ENCODE results near the gene MEDAG.

Gene MEDAG

GRCh38 chr13:30910676-30911075 lies 4.6 kb downstream of the MEDAG start:
- H3K36me3 ChIP-seq (ENCODE audit: control insufficient read depth, insufficient read depth, low read length), result no peaks in the 10 kb centered on the region
- DNase-seq (ENCODE audit: extremely low read depth, insufficient read length), result no peak
- TF ChIP-seq CTCF (IDR thresholded peaks at IDR 0.05; ENCODE audit: insufficient read depth, low read length, poor library complexity, severe bottlenecking), result no peak
- no peak overlapping the region for H3K4me3 ChIP-seq (replicated peaks; ENCODE audit: low read depth, low read length)
- no peaks in the 10 kb centered on the region; the same call in 1 of the 2 replicates for H3K27me3 ChIP-seq (replicated peaks; ENCODE audit: control insufficient read depth, insufficient read depth, low read length)

- no peak for DNase-seq (ENCODE audit: extremely low read depth, insufficient read length)
- H3K27me3 ChIP-seq (replicated peaks; ENCODE audit: control insufficient read depth, insufficient read depth, low read length), result no peaks in the 10 kb centered on the region; the same call in 1 of the 2 replicates
- no peak overlapping the region for H3K4me3 ChIP-seq (replicated peaks; ENCODE audit: low read depth, low read length)
- no peak for TF ChIP-seq CTCF (IDR thresholded peaks at IDR 0.05; ENCODE audit: insufficient read depth, low read length, poor library complexity, severe bottlenecking)
- H3K36me3 ChIP-seq (ENCODE audit: control insufficient read depth, insufficient read depth, low read length), result no peaks in the 10 kb centered on the region
Measured at GRCh38 chr13:30915691-30916541, 9.8 kb downstream of the MEDAG start.

- H3K36me3 ChIP-seq (ENCODE audit: control insufficient read depth, insufficient read depth, low read length), result no peaks in the 10 kb centered on the region
- no peak overlapping the region for H3K4me3 ChIP-seq (replicated peaks; ENCODE audit: low read depth, low read length)
- no peak for TF ChIP-seq CTCF (IDR thresholded peaks at IDR 0.05; ENCODE audit: insufficient read depth, low read length, poor library complexity, severe bottlenecking)
- no peaks in the 10 kb centered on the region; the same call in 1 of the 2 replicates for H3K27me3 ChIP-seq (replicated peaks; ENCODE audit: control insufficient read depth, insufficient read depth, low read length)
- no peak for DNase-seq (ENCODE audit: extremely low read depth, insufficient read length)
Measured at GRCh38 chr13:30916991-30917390, 10.9 kb downstream of the MEDAG start.

GRCh38 chr13:30918662-30919405 lies 12.8 kb downstream of the MEDAG start:
- Histone ChIP-seq H3K27me3 (replicated peaks; ENCODE audit: control insufficient read depth, insufficient read depth, low read length) (no peaks in the 10 kb centered on the region), H3K4me3 (replicated peaks; ENCODE audit: low read depth, low read length) (no peak overlapping the region), H3K36me3 (ENCODE audit: control insufficient read depth, insufficient read depth, low read length) (no peaks in the 10 kb centered on the region)
- DNase-seq (ENCODE audit: extremely low read depth, insufficient read length), result no peak
- no peak for TF ChIP-seq CTCF (IDR thresholded peaks at IDR 0.05; ENCODE audit: insufficient read depth, low read length, poor library complexity, severe bottlenecking)

GRCh38 chr13:30920162-30920909 lies 14.3 kb downstream of the MEDAG start:
- H3K27me3 ChIP-seq (replicated peaks; ENCODE audit: control insufficient read depth, insufficient read depth, low read length), result 0 out of 2 replicates have a peak, but pooled peaks cover 1% of the 10 kb centered on the region

More at GRCh38 chr13:30920162-30920909, 14.3 kb downstream of the MEDAG start:
- no peak for DNase-seq (ENCODE audit: extremely low read depth, insufficient read length)
- H3K4me3 ChIP-seq (replicated peaks; ENCODE audit: low read depth, low read length), result no peak overlapping the region
- TF ChIP-seq CTCF (IDR thresholded peaks at IDR 0.05; ENCODE audit: insufficient read depth, low read length, poor library complexity, severe bottlenecking), result no peak
- no peaks in the 10 kb centered on the region for H3K36me3 ChIP-seq (ENCODE audit: control insufficient read depth, insufficient read depth, low read length)

Data from GM06990 (cell line).